Brain microvascular endothelial cell (primary cell): ENCODE data around the gene DOCK1.

Experiments used
- DNase-seq: peaks from one replicate; pipeline ENCODE4 v3.0.0-alpha.2; 2020
- H3K27ac ChIP-seq: fragments of 250-450 bp; sonication (Bioruptor Pico); 2 replicates; pipeline ENCODE4 v1.5.1; 2020; ENCODE audit warnings: mild to moderate bottlenecking, moderate library complexity
- H3K27me3 ChIP-seq: fragments of 250-450 bp; sonication (Bioruptor Pico); replicated peaks from 2 replicates; pipeline ENCODE4 v1.5.1; 2020; ENCODE audit warnings: mild to moderate bottlenecking
- H3K36me3 ChIP-seq: fragments of 250-450 bp; sonication (Bioruptor Pico); replicated peaks from 2 replicates; pipeline ENCODE4 v1.5.1; 2020; ENCODE audit warnings: mild to moderate bottlenecking
- H3K4me3 ChIP-seq: 2 replicates; pipeline ENCODE4 v1.5.1; 2011; ENCODE audit warnings: low read depth, mild to moderate bottlenecking, control low read depth, low read length, moderate library complexity
- in situ Hi-C: cut with HindIII; loops from 2 replicates; pipeline ENCODE4 v1.10.0; 2017; ENCODE audit warnings: low sequenced_read_pairs, low pct_ligation_motif_present
- TF ChIP-seq, protein P1 (sequence below): IDR thresholded peaks from 2 replicates; pipeline ENCODE4 v1.5.1; 2011; ENCODE audit warnings: low read depth, mild to moderate bottlenecking, moderate library complexity, low read length, control low read depth, inconsistent platforms; ENCODE audit errors: missing control alignments

Gene DOCK1

DNA sequence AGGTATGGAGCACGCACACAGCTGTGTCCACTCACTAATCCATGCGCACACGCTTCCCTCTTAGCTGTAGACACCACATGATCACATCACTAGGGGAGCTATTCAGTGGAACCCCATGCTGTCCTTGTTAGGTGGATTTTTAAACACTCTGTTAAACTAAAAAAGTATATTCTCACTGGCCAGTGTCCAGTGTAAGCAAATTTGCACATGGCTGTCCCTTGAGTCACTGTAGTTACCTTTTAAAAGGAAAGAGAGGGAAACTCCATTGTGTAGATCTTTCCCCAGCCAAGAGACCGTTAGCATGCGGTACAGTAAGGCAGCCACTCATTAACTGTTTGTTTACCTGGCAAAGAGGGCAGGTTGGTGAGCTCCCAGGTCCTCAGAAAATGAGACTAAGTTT lies 372.8 kb downstream of the DOCK1 start:
- DNase-seq, result peak; percentile 16
- in situ Hi-C loops, result no loop called here

DNA sequence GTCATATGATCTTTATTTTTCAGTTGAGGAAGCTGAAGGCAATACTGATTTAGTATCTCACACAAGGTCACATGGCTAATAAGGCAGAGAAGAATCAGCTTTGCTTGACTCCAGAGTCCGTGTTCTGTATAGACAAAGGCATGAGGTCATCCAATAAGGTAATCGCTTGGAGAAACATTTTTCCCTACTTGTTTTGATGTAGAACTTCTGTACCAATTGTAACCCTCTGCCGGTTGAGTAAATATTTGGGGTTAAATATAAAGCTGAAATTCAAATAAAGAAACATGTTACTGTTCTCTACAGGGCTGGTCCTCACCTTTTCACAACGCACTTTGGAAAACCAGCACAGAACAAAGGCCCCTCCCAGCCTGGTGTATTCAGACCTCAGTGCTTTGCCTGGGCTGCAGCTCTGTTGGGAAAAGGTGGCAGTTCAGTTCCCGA lies 374.1 kb downstream of the DOCK1 start:
- TF ChIP-seq, protein P1, sequence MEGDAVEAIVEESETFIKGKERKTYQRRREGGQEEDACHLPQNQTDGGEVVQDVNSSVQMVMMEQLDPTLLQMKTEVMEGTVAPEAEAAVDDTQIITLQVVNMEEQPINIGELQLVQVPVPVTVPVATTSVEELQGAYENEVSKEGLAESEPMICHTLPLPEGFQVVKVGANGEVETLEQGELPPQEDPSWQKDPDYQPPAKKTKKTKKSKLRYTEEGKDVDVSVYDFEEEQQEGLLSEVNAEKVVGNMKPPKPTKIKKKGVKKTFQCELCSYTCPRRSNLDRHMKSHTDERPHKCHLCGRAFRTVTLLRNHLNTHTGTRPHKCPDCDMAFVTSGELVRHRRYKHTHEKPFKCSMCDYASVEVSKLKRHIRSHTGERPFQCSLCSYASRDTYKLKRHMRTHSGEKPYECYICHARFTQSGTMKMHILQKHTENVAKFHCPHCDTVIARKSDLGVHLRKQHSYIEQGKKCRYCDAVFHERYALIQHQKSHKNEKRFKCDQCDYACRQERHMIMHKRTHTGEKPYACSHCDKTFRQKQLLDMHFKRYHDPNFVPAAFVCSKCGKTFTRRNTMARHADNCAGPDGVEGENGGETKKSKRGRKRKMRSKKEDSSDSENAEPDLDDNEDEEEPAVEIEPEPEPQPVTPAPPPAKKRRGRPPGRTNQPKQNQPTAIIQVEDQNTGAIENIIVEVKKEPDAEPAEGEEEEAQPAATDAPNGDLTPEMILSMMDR, result no peak

More for the DNA sequence above, 372.8 kb downstream of the DOCK1 start:
- Histone ChIP-seq H3K36me3 (peaks cover 4% of the 10 kb centered on the region), H3K4me3 (no peak overlapping the region), H3K27me3 (no peaks in the 10 kb centered on the region), H3K27ac (no peak overlapping the region)
- TF ChIP-seq, protein P1, result no peak

DNA sequence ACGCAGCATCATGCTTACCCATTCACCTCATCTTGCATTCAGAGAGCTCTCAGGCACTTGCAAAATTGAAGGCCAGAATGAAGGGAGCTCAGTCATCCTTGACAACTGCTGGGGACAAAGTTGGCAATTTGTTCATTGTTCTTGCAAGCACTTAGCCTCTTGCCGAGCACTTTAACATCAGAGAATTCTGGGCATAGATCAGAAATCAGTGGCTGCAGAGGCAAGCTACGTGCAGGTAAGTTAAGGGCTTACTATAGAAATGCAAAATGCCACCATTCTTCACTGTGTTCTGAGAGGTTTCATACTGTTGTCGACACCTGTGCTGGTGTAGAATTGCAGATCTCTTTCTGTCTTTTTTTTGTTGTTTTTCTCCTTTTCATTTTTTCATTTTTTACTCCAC lies 375.2 kb downstream of the DOCK1 start:
- no peak for DNase-seq
- Histone ChIP-seq H3K4me3 (no peak overlapping the region), H3K27me3 (no peaks in the 10 kb centered on the region), H3K36me3 (peaks cover 4% of the 10 kb centered on the region), H3K27ac (no peak overlapping the region)
- TF ChIP-seq, protein P1, result no peak
- in situ Hi-C loops, result no loop called here

More for the DNA sequence above, 374.1 kb downstream of the DOCK1 start:
- no peaks in the 10 kb centered on the region for H3K27me3 ChIP-seq
- no peak overlapping the region for H3K27ac ChIP-seq
- no peak for DNase-seq
- H3K36me3 ChIP-seq, result peaks cover 4% of the 10 kb centered on the region
- no peak overlapping the region for H3K4me3 ChIP-seq
- in situ Hi-C loops, result no loop called here

DNA sequence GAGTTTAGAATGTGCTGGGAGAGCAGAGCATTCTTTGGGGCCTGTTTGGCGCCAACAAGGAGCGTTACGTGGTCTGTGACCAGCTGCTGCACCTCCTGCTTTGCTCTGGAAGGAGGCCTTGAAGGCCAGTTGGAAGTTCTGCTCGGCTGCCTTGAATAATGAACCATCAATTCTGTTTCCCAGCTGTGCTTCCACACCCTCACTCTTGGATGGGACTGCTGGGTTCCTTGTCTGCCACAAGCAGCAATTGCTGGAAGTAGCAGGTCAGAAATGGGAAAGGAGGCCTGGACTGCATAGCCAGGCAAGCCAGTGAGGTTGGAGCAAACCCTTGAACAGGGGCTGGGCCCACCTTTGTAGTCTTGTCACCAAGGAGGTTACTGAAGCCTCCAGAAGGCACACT lies 377.8 kb downstream of the DOCK1 start:
- no peak overlapping the region for H3K4me3 ChIP-seq
- peaks cover 4% of the 10 kb centered on the region for H3K36me3 ChIP-seq
- H3K27ac ChIP-seq, result no peak overlapping the region
- TF ChIP-seq, protein P1, result no peak
- in situ Hi-C loops, result no loop called here
- DNase-seq, result no peak
- no peaks in the 10 kb centered on the region for H3K27me3 ChIP-seq

DNA sequence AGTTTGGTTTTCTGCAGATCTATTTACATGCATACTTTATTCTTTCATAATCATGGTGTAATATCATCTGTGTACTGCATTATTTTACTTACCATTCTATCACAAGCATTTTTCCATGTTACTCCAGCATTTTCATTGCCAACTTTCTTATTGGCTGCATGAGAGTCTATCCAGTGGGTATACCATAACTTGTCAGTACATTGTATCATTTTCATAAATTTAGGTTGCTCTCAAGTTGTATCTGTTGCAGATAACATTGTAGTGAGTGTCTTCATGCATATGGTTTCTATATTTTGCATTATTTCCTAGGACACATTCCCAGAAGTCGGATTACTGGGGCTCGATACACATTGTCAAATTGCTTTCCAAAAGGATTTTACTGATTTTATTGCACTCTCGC lies 378.3 kb downstream of the DOCK1 start:
- Histone ChIP-seq H3K36me3 (peaks cover 4% of the 10 kb centered on the region), H3K27me3 (no peaks in the 10 kb centered on the region), H3K4me3 (no peak overlapping the region), H3K27ac (no peak overlapping the region)
- TF ChIP-seq, protein P1, result no peak
- no peak for DNase-seq
- in situ Hi-C loops, result no loop called here

DNA sequence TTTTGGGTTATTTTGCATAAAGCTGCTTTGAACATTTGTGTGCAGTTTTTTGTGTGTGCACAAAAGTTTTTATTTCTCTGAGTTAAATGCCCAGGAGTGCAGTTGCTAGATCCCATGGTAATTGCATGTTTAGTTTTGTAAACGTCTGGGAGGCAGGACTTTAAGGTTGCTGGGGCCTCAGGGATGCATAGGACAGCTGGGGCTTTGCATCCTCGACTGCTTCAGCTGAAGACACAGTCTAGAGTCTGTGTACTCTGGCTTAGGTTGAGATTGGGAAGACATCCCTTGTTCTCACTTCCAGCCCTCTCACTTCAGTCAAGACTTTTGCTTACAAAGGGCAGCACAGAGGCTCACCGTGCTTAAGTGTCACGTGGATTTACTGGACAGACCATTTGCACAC lies 385.6 kb downstream of the DOCK1 start:
- no peak overlapping the region for H3K4me3 ChIP-seq
- no peaks in the 10 kb centered on the region for H3K36me3 ChIP-seq
- in situ Hi-C loops, result no loop called here
- TF ChIP-seq, protein P1, result no peak
- H3K27me3 ChIP-seq, result no peaks in the 10 kb centered on the region
- DNase-seq, result no peak
- H3K27ac ChIP-seq, result no peak overlapping the region
